ENCODE data around the gene FUT2.

GRCh38 chr19:48687776-48688175, 8.0 kb upstream of the FUT2 start:
- no peak for TF ChIP-seq POLR2A (IDR thresholded peaks at IDR 0.05)
- TF ChIP-seq CTCF (IDR thresholded peaks at IDR 0.05) = no peak
